GM18517 (cell line): ENCODE results near the gene ATP2C2.
"Not testable (repeated sequence)": the region's sequence is repeated elsewhere in the genome, so short reads cannot be mapped to it uniquely, and the experiment has no call there.

ENCODE experiments used
- ATAC-seq: cut with Tn5 transposase; IDR thresholded peaks from one replicate; pipeline ENCODE4 v1.9.1; 2021; ENCODE audit warnings: mild to moderate bottlenecking, moderate library complexity; ENCODE audit not compliant: unreplicated experiment

ATP2C2 gene

GRCh38 chr16:84340325-84341040 lies 27.9 kb upstream of the ATP2C2 start:
- ATAC-seq: no peak

- ATAC-seq: no peak
These were observed 26.6 kb upstream of the ATP2C2 start for GRCh38 chr16:84341528-84342295.

GRCh38 chr16:84343800-84344199 lies 24.5 kb upstream of the ATP2C2 start:
- ATAC-seq: not testable (repeated sequence)

GRCh38 chr16:84344781-84345180 lies 23.6 kb upstream of the ATP2C2 start:
- ATAC-seq: no peak

GRCh38 chr16:84347161-84347560 lies 21.2 kb upstream of the ATP2C2 start:
- no peak for ATAC-seq

- ATAC-seq: no peak
These were observed 19.9 kb upstream of the ATP2C2 start for GRCh38 chr16:84348386-84348888.

GRCh38 chr16:84349862-84350684 lies 18.3 kb upstream of the ATP2C2 start:
- no peak for ATAC-seq

GRCh38 chr16:84350685-84351400 lies 17.5 kb upstream of the ATP2C2 start:
- ATAC-seq: no peak

GRCh38 chr16:84351630-84352029 lies 16.7 kb upstream of the ATP2C2 start:
- no peak for ATAC-seq

GRCh38 chr16:84354306-84354705 lies 14.0 kb upstream of the ATP2C2 start:
- ATAC-seq: no peak

- ATAC-seq: no peak
These were observed 13.2 kb upstream of the ATP2C2 start for GRCh38 chr16:84355149-84355548.

- ATAC-seq: no peak
These were observed 12.2 kb upstream of the ATP2C2 start for GRCh38 chr16:84356176-84356575.

- ATAC-seq: no peak
These were observed 11.7 kb upstream of the ATP2C2 start for GRCh38 chr16:84356591-84357116.

- no peak for ATAC-seq
These were observed 11.1 kb upstream of the ATP2C2 start for GRCh38 chr16:84357191-84357651.

- ATAC-seq: no peak
These were observed 9.6 kb upstream of the ATP2C2 start for GRCh38 chr16:84358601-84359295.

- no peak for ATAC-seq
These were observed 9.0 kb upstream of the ATP2C2 start for GRCh38 chr16:84359326-84359725.

- ATAC-seq: no peak
These were observed 8.2 kb upstream of the ATP2C2 start for GRCh38 chr16:84360170-84360569.

GRCh38 chr16:84360748-84361147 lies 7.6 kb upstream of the ATP2C2 start:
- ATAC-seq: no peak

- ATAC-seq: no peak
These were observed 6.8 kb upstream of the ATP2C2 start for GRCh38 chr16:84361546-84361945.

GRCh38 chr16:84362471-84362941 lies 5.8 kb upstream of the ATP2C2 start:
- no peak for ATAC-seq
